ENCODE measurements around the gene INTS14.
A peak's percentile ranks its signal among the peaks of the same experiment; 100 is the strongest.

INTS14 gene

GRCh38 chr15:65610871-65611718, at the start of gene INTS14:
INTS14 (minus strand) TSS chr15:65611131; CDS start chr15:65607380, 3,751 bp downstream.
- DNase-seq = peak; percentile 92

- no peak for DNase-seq
Measured at GRCh38 chr15:65659502-65660052, 48.6 kb upstream of the INTS14 start.

GRCh38 chr15:65655457-65655856, 44.5 kb upstream of the INTS14 start:
- no peak for DNase-seq

GRCh38 chr15:65655026-65655425, 44.1 kb upstream of the INTS14 start:
- no peak for DNase-seq

GRCh38 chr15:65653801-65654521, 43.0 kb upstream of the INTS14 start:
- DNase-seq = no peak

- DNase-seq = no peak
Measured at GRCh38 chr15:65653341-65653740, 42.4 kb upstream of the INTS14 start.

- DNase-seq = no peak
Measured at GRCh38 chr15:65651831-65652749, 41.2 kb upstream of the INTS14 start.

GRCh38 chr15:65651042-65651322, 40.1 kb upstream of the INTS14 start:
- no peak for DNase-seq

GRCh38 chr15:65650312-65651041, 39.5 kb upstream of the INTS14 start:
- DNase-seq = no peak

GRCh38 chr15:65646486-65646885, 35.6 kb upstream of the INTS14 start:
- DNase-seq = no peak

GRCh38 chr15:65645392-65645791, 34.5 kb upstream of the INTS14 start:
- no peak for DNase-seq

- DNase-seq = no peak
Measured at GRCh38 chr15:65644282-65644681, 33.4 kb upstream of the INTS14 start.

- no peak for DNase-seq
Measured at GRCh38 chr15:65642594-65642993, 31.7 kb upstream of the INTS14 start.

GRCh38 chr15:65641768-65642475, 31.0 kb upstream of the INTS14 start:
- DNase-seq = no peak

GRCh38 chr15:65639509-65639908, 28.6 kb upstream of the INTS14 start:
- no peak for DNase-seq

- peak; percentile 14 for DNase-seq
Measured at GRCh38 chr15:65638681-65639089, 27.8 kb upstream of the INTS14 start.

- DNase-seq = no peak
Measured at GRCh38 chr15:65638109-65638508, 27.2 kb upstream of the INTS14 start.

GRCh38 chr15:65634356-65634755, 23.4 kb upstream of the INTS14 start:
- no peak for DNase-seq

GRCh38 chr15:65633752-65634151, 22.8 kb upstream of the INTS14 start:
- no peak for DNase-seq

GRCh38 chr15:65632780-65633375, 21.9 kb upstream of the INTS14 start:
- no peak for DNase-seq

- DNase-seq = no peak
Measured at GRCh38 chr15:65631503-65631902, 20.6 kb upstream of the INTS14 start.

All from NCI-H1048 (cell line).